ENCODE data around the gene RYK. TPM values are rescaled to one million over a fixed set of nuclear protein-coding genes. Genes with fewer than 3 reads are reported as not detected.

Gene RYK
- total RNA-seq, 1 experiment from 2014 or later, result 135 TPM

DNA sequence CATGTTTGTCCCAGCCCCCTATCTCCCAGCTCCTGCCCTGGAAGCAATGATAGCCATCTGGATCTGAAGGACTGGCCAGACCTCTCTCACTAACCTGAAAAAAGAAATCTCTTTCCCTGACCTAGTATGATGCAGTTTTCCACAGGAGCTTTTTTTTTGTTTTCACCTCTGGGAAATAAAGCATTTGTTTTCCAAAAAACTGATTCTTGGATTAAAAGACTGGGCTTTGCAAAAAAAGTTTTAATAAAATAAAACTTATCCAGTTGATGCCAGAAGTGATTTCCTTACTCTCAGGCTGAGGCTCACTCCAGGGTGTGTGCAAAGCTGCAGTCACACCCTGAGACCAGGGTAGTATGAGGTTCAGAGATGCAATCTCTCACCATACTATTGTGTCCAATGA lies 104.0 kb downstream of the RYK start:
- TF ChIP-seq, protein P1, sequence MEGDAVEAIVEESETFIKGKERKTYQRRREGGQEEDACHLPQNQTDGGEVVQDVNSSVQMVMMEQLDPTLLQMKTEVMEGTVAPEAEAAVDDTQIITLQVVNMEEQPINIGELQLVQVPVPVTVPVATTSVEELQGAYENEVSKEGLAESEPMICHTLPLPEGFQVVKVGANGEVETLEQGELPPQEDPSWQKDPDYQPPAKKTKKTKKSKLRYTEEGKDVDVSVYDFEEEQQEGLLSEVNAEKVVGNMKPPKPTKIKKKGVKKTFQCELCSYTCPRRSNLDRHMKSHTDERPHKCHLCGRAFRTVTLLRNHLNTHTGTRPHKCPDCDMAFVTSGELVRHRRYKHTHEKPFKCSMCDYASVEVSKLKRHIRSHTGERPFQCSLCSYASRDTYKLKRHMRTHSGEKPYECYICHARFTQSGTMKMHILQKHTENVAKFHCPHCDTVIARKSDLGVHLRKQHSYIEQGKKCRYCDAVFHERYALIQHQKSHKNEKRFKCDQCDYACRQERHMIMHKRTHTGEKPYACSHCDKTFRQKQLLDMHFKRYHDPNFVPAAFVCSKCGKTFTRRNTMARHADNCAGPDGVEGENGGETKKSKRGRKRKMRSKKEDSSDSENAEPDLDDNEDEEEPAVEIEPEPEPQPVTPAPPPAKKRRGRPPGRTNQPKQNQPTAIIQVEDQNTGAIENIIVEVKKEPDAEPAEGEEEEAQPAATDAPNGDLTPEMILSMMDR (IDR thresholded peaks at IDR 0.05; ENCODE audit: unreplicated experiment), result no peak
- CTCF ChIA-PET, result no interaction called here
- Mint-ChIP-seq H3K4me1 (ENCODE audit: low read depth, unreplicated experiment) (no peaks in the 10 kb centered on the region), H3K4me3 (ENCODE audit: low read depth, unreplicated experiment) (no peak overlapping the region), H3K27ac (ENCODE audit: unreplicated experiment) (no peak overlapping the region), H3K36me3 (ENCODE audit: insufficient read depth, unreplicated experiment) (no peaks in the 10 kb centered on the region), H3K27me3 (ENCODE audit: unreplicated experiment) (no peaks in the 10 kb centered on the region), H3K9me3 (ENCODE audit: low read depth, unreplicated experiment) (no peaks in the 10 kb centered on the region)
- intact Hi-C loops (cut with micrococcal nuclease; ENCODE audit: unreplicated experiment), result no loop called here
- BruUV-seq (replicated peaks), result no TSS peak
- DNase-seq, result no peak

DNA sequence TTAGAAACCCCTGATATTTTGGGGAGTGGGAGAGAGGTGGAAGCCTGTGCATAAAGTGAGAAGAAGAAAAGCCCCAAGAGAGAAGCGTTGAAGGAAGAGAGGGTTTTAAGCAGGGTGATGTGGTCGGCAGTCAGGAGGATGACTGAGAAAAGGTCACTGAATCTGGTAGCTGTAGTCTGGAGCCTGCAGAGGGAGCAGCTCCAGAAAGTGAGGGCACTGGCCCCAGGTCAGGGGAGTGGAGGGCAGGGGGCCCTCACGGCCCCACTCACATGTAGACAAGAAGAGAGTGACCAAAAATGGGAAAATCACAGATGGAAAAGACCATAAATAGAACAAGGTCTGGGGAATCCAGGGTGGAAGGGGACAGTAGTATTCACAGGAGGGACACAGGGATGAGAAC lies 105.5 kb downstream of the RYK start:
- TF ChIP-seq, protein P1 (IDR thresholded peaks at IDR 0.05; ENCODE audit: unreplicated experiment), result no peak
- Mint-ChIP-seq H3K36me3 (ENCODE audit: insufficient read depth, unreplicated experiment) (no peaks in the 10 kb centered on the region), H3K4me3 (ENCODE audit: low read depth, unreplicated experiment) (no peak overlapping the region), H3K27ac (ENCODE audit: unreplicated experiment) (no peak overlapping the region), H3K4me1 (ENCODE audit: low read depth, unreplicated experiment) (no peaks in the 10 kb centered on the region), H3K9me3 (ENCODE audit: low read depth, unreplicated experiment) (peaks cover 4% of the 10 kb centered on the region), H3K27me3 (ENCODE audit: unreplicated experiment) (no peaks in the 10 kb centered on the region)
- intact Hi-C loops (cut with micrococcal nuclease; ENCODE audit: unreplicated experiment), result no loop called here
- no TSS peak for BruUV-seq (replicated peaks)
- DNase-seq, result no peak
- CTCF ChIA-PET, result no interaction called here

DNA sequence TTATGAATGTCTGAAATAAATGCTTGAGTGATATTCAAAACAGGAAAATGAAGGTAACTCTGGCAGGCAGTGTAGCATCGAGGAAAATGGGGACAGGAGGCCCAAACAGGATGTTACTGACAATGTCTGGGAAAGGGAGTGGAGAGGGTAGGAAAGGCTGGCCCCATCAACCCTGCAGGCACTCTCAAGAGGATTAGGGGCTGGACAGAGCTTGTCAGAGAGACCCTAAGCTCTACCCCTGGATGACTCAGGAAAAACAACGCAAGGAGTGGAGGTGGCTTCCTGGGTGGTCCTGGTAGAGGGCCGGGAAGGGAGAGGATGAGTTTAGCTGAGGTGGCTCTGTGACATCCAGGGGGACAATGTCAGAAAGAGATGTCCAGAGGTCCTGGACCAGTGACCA lies 106.0 kb downstream of the RYK start:
- CTCF ChIA-PET, result no interaction called here
- Mint-ChIP-seq H3K36me3 (ENCODE audit: insufficient read depth, unreplicated experiment) (no peaks in the 10 kb centered on the region), H3K4me3 (ENCODE audit: low read depth, unreplicated experiment) (no peak overlapping the region), H3K27ac (ENCODE audit: unreplicated experiment) (no peak overlapping the region), H3K9me3 (ENCODE audit: low read depth, unreplicated experiment) (peaks cover 4% of the 10 kb centered on the region), H3K4me1 (ENCODE audit: low read depth, unreplicated experiment) (no peaks in the 10 kb centered on the region), H3K27me3 (ENCODE audit: unreplicated experiment) (no peaks in the 10 kb centered on the region)
- BruUV-seq (replicated peaks), result no TSS peak
- intact Hi-C loops (cut with micrococcal nuclease; ENCODE audit: unreplicated experiment), result no loop called here
- TF ChIP-seq, protein P1 (IDR thresholded peaks at IDR 0.05; ENCODE audit: unreplicated experiment), result no peak
- DNase-seq, result no peak

DNA sequence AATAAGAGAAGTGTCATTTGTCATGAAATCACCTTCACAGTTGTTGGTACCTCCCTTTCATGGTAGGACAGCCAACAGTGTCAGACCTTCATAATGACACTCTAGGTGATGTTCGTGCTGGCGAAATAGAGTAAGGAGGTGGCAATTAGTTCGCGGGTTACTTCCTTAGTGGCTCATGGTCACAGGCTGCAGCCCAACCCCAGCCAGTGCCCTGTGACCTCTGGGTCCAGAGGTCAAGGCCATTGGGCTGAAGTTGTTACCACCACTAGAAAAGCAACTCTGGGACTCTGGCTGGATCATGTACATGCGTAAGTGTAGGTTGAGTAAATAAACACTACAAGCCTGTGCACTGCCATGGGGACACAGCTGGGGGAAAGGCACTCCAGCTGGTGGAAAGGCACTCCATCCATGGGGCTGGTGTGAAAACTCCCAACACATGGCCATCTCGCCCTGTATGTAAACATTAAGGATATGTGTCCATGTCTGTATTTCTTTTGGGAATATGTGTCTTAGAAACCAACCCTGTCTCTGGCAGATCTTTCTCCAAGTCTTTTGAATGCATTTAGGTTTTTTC lies 106.7 kb downstream of the RYK start:
- intact Hi-C loops (cut with micrococcal nuclease; ENCODE audit: unreplicated experiment), result no loop called here
- BruUV-seq (replicated peaks), result no TSS peak
- Mint-ChIP-seq H3K9me3 (ENCODE audit: low read depth, unreplicated experiment) (peaks cover 4% of the 10 kb centered on the region), H3K36me3 (ENCODE audit: insufficient read depth, unreplicated experiment) (no peaks in the 10 kb centered on the region), H3K4me3 (ENCODE audit: low read depth, unreplicated experiment) (no peak overlapping the region), H3K27me3 (ENCODE audit: unreplicated experiment) (no peaks in the 10 kb centered on the region), H3K4me1 (ENCODE audit: low read depth, unreplicated experiment) (no peaks in the 10 kb centered on the region), H3K27ac (ENCODE audit: unreplicated experiment) (no peak overlapping the region)
- CTCF ChIA-PET, result no interaction called here
- TF ChIP-seq, protein P1 (IDR thresholded peaks at IDR 0.05; ENCODE audit: unreplicated experiment), result no peak
- no peak for DNase-seq
